GM21619 (cell line): ENCODE measurements around the gene TPST1.
"Not testable (repeated sequence)": the region's sequence is repeated elsewhere in the genome, so short reads cannot be mapped to it uniquely, and the experiment has no call there.

Experiments used
- ATAC-seq: cut with Tn5 transposase; IDR thresholded peaks from one replicate; pipeline ENCODE4 v1.9.1; 2021; ENCODE audit not compliant: unreplicated experiment

Gene TPST1

DNA sequence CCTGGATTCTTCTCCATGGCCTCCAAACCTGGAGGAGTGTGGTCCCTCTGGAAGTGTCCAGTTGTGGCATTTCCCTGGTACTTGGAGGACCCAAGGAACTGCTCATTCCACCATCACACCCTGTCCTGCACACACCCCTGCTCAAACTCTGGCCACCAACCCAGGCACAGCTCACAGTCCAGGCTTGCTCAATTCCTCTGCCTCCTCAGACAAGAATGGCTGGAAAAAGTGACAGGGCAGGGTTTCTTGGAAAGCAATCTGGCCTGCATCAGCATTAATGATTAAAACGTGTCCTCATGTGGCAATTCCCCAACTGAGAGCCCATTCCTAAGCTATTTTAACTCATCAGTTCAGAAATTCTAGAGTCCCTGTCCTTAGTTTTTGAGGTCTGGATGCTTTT, 17.2 kb upstream of the TPST1 start:
- no peak for ATAC-seq

GRCh38 chr7:66188645-66189044, 16.5 kb upstream of the TPST1 start:
- no peak for ATAC-seq

GRCh38 chr7:66189695-66190503, 15.2 kb upstream of the TPST1 start:
- no peak for ATAC-seq

- no peak for ATAC-seq
Observed at GRCh38 chr7:66190504-66190857, 14.7 kb upstream of the TPST1 start.

DNA sequence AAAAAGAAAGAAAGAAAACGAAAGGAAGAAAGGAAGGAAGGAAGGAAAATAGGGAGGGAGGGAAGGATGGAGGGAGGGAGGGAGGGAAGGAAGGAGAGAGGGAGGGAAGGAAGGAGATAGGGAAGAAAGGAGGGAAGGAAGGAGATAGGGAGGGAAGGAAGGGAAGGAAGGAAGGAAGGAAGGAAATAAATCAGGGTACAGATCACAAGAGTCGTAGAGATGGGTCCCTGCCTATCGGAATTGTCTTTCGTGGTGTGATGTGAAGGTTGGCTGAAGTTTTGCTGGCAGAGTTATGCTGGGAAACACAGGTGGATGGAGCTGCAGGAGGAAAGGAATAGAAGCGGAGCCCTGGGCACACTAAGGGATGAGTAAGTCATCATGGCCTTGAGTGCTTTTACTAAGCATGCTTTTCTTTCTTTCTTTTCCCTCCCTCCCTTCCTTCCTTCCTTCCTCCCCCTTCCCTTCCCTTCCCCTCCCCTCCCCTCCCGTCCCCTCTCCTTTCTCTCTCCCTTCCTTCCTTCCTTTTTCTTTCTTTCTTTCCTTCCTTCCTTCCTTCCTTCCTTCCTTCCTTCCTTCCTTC, 11.9 kb upstream of the TPST1 start:
- ATAC-seq = no peak

DNA sequence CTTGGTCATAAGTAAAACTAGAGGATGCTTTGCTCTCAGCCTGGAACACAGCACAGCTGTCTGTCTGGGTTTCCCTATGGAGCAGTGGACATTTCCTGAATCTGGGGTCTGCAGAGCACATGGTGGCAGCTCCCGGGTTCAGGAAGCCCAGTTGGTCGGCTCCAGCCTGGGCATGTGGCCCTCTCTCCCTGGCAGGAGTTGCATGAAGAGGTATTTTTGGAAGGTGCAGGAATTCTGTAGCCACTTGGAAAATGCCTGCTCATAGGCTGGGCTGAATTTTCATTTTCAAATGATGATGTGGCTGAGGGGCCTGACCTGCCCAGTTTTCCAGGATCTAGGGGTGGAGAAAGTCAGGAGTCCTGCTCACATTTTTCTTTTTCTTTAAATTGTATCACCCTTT, 6.7 kb upstream of the TPST1 start:
- ATAC-seq = no peak

DNA sequence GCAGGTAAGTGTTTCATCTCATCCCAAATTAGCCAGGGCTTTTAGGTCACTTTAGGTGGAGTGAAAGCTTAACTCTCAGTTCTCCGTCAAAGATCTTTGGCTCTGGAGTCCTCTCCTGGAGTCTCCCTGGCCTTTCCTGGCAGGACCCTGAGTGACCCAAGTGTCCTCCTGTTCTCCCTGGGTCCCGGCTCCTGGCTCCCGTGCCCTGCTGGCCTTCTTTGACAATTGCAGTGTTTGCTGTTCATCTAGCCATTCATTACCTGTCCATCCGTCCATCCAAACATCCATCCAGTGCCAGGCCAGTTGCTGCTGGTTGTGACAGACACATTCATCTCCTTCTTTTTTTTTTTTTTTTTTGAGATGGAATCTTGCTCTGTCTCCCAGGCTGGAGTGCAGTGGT, 6.2 kb upstream of the TPST1 start:
- no peak for ATAC-seq

- no peak for ATAC-seq
Observed at GRCh38 chr7:66202441-66202840, 2.7 kb upstream of the TPST1 start.

- no peak for ATAC-seq
Observed at GRCh38 chr7:66205741-66206090, 582 bp downstream of the TPST1 start.

GRCh38 chr7:66206119-66206933, 1.2 kb downstream of the TPST1 start:
- no peak for ATAC-seq

DNA sequence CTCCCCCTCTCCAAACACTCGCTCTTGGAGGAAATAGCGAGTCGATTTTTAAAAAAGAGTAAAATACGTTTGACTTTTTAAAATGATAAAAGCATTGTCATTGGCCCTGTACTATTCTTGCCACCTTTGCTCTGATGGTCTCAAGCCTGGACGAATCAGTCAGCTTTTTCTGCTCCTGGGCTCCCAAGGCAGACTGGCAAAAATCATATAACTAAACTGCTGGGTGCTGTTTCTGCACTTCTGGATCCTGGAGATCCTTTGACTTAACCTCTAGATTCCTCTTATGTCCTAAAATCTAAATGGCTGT, 1.8 kb downstream of the TPST1 start:
- ATAC-seq = no peak

DNA sequence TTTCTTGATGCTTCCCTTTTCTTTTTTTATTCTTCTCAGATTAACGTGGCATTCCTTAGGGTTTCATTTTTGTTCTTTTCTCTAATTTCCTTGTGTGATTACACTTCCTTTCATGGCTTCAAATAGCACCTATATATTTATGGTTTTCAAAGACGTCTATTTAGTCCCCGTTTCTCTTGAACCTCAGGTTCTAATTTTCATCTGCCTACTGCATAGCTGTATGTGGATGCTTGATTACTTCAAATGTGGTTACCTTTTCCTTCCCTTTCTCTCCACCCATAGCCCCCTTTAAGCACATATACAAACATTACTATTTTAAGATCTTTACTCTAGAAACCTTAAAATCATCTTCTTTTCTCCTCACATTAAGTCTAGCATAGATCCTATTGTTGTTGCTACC, 2.4 kb downstream of the TPST1 start:
- ATAC-seq = no peak

DNA sequence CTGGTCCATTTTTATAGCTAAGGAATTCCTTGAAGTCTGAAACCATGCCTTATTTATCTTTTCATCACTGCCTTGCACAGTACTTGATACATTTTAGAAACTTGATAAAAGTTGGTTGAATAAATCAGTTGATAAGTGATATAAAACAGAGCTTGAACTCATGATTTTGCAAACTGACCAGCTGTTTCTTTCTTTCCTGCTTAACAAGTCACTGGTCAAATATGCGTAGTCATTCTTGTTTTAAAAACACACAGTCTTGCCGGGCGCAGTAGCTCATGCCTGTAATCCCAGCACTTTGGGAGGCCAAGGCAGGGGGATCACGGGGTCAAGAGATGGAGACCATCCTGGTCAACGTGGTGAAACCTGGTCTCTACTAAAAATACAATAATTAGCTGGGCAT, 6.3 kb downstream of the TPST1 start:
- ATAC-seq = no peak

DNA sequence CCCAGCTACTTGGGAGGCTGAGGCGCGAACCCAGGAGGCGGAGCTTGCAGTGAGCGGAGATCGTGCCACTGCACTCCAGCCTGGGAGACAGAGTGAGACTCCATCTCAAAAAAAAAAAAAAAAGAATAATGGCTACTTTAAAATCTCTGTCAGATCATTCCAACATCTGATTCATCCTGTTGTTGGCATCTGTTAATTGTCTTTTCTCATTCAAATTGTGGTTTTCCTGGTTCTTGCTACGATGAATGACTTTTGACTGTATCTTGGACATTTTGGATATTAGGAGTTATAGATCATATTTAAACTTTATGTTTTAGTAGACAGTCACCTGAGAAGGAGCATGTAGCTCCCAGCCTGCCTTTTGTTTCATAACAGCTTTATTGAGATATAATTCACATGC, 8.5 kb downstream of the TPST1 start:
- ATAC-seq = no peak

DNA sequence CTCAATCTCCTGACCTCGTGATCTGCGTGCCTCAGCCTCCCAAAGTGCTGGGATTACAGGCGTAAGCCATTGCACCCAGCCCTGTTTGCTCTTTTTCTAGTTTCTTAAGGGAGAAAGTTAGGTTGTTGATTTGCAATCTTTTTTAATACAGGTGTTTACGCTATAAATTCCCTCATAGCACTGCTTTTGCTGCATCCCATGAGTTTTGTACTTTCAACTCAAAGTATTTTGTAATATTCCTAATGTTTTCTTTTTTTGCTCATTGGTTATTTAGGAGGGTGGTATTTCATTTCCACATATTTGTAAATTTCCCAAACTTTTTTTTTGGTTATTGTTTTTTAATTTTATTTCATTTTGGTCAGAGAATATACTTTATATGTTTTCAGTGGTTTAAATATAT, 11.6 kb downstream of the TPST1 start:
- no peak for ATAC-seq

- ATAC-seq = no peak
Observed at GRCh38 chr7:66219805-66220204, 14.7 kb downstream of the TPST1 start.

GRCh38 chr7:66221442-66221841, 16.3 kb downstream of the TPST1 start:
- ATAC-seq = no peak

DNA sequence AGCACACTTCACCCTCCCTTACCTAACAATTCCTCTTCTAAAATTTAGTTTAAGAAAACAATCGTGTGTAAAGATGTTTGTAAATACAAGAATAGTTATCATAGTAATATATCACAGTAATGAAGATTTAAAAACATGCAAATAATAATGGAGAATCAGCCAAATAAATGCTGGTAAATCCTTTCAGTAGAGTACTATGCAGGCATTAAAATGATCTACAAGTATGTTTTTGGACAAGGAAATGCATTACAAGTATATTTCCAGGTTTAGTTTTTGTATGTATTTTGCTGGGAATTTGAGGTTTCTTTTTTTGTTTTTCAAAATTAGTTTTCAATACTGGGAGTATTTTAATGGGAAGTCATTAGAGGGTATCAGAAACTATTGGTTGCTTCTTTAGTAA, 22.7 kb downstream of the TPST1 start:
- no peak for ATAC-seq

DNA sequence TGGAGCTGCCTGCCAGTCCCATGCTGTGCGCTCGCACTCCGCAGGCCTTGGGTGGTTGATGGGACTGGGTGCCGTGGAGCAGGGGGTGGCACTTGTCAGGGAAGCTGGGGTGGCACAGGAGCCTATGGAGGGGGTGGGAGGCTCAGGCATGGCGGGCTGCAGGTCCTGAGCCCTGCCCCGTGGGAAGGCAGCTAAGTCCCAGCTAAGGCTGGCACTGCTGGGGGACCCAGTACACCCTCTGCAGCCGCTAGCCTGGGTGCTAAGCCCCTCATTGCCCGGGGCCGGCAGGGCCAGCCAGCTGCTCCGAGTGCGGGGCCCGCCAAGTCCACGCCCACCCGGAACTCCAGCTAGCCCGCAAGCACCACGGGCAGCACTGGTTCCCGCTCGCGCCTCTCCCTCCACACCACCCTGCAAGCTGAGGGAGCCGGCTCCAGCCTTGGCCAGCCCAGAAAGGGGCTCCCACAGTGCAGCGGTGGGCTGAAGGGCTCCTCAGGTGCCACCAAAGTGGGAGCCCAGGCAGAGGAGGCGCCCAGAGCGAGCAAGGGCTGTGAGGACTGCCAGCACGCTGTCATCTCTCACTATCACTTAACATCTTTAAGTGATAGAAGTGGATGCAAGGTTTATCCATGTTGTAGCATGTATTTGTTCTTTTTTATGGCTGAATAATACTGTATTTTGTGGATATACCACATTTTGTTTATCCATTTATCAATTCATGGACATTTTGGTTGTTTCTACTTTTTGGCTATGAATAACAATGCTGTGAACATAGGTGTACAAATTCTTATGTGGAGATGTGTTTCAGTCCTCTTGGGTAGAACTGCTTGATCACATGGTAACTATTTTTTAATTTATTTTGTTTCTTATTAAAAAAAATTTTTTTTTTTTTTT, 26.4 kb downstream of the TPST1 start:
- ATAC-seq = not testable (repeated sequence)

DNA sequence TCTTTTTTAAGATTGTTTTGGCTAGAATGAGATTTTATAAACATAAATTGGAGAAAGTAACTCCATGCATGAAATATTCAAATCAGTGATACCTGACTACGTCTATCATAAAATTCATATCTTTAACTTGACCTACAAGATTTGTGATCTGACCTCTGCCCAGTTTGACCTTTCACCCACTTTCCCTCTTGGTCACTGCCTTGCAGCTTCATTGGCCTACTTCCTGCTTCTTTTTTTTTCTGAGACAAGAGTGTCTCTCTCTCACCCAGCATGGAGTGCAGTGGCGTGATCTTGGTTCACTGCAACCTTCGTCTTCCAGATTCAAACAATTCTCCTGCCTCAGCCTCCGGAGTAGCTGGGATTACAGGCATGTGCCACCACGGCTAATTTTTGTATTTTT, 28.5 kb downstream of the TPST1 start:
- ATAC-seq = no peak

DNA sequence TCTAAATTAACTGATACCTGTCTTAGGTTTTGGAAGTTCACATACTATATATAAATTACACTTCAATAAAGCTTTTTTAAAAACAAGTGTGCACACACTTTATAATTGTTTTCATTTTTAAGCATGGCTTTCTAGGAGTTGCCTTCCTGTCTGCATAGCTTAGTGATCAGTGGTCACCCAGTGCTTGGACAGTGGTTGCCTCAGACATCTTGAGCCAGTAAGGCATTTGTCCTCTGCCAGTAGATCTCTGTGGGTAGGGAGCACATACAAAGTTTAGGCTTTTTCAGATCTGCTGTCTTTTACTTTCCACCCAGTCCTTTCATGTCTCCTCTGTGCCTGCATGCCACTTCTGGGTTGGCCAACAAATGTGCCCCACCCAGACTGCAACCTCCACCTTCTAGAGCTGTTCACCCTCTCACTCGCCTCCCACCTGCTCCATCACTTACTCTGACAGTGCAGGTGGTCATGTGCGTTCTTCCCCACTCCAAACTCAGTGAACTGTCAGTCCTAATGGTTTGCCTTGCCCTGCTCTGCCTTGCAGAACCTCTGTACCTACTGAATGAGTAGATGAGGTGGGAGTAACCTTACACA, 31.7 kb downstream of the TPST1 start:
- no peak for ATAC-seq
